NCI-H524 (cell line): Measurements from ENCODE around the gene LMBR1L.

ENCODE experiments used
- DNase-seq, 2 experiments: peaks; one replicate each; lab custom pipeline; 2025; lab: John Stamatoyannopoulos, UW

LMBR1L gene

DNA sequence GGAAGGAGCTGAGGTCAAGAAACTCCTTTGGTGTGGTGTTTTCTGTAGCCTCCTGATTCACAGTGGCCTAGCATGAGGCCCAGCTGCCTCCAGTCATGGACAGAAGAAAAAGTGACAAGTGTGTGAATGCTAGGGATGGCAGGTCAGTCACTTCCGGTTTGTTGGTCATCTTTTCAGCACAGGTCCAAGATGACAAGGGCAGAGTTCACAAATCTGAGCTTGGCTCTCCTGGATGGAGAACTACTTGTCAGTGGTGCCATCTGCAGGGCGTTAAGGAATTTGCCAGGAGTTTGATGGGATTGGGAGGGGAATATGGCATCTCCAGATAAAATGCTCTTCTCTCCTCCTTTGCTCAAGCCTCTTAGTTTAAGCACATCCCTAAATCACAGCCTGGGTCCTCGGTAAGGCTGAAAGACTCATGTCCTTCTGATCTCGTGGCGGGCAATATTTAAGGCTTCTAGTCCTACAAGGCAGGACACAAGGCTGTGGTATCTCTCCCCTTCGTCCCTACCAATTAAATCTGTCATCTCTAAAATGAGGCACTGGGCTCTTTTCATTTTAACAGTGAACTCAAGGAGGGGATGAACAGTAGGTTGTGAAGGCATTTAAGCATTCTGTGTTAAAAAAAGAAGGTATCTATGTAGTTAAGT, 10.5 kb upstream of the LMBR1L start:
- DNase-seq, result peak in 1 of 2 experiments; percentile 49

DNA sequence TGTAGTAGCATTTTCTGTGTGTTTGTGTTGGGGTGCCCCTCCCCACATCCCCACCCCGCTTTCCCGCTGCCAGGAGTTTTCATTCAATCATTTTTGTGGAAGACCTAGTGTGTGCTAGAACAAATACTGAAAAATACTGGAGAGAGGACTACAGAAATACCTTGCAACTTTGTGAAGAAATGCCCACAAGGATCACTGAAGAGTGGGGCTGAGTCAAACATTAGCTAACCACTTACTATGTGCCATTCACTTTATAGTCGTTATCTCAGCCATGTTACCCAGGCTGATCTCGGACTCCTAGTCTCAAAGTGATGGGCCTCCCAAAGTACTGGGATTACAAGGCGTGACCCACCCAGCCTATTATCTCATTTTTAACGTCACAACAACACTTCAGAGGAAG, 559 bp upstream of the LMBR1L start:
- no peak for DNase-seq

DNA sequence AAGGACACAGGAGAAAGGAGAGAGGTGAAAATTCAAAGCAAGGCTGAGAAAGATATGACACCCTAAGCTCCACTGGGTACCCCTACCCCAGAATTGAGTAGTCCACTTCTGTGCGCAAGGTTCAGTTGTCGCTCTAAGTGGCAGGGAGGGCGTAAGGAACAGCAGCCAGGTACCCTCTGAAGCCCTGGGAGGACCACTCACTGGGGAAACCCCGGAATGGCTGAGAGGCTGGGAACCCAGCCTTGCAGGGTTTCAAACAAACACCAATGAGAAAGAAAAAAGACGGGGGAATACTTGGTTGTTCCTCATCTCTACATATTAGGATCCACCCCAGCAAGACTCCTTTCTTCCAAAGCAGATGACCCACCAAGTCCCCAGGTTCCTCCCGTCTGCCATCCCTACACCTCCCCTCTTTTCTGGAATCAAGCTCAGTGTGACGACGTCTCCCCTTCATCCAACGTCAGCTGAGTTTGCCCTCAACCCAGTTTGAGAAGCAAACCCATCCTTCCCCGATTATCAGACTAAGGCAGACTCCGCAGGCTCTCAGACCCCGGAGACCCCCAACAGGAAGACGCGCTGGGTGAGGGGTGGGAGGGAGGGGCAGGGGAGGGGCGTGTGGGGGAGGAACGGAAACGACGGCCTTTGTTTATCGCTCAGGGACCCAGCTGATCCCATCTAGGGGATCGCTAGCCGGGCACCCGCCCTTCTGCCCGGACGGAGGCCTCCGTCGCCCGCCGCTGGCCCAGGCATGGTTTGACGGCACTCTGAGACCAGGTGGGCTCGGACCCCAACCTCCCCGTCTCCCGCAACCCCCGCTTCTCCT, 795 bp downstream of the LMBR1L start:
- DNase-seq, result peak in 1 of 2 experiments; percentile 20

DNA sequence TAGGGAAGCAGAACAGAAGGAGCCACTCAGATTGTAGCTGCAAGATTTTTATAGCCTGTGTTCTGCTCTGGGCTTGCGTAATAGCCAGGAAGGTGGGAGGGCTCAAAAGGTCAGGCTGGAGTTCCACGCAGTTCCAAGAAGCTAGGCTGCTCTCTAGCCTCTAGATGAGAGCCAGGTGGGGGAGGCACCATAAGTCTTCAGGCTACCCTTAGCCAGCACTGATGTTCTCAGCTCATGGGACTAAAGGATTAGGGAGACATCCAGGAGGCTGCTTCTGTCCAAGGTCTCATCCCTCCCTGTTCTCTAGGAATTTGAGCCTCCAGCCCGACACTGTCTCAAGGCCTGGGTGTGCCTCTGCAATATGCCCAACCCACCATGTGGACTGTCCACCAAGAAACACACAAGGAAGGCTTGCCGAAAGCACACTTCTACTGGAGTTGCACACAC, 1.7 kb downstream of the LMBR1L start:
- no peak for DNase-seq

DNA sequence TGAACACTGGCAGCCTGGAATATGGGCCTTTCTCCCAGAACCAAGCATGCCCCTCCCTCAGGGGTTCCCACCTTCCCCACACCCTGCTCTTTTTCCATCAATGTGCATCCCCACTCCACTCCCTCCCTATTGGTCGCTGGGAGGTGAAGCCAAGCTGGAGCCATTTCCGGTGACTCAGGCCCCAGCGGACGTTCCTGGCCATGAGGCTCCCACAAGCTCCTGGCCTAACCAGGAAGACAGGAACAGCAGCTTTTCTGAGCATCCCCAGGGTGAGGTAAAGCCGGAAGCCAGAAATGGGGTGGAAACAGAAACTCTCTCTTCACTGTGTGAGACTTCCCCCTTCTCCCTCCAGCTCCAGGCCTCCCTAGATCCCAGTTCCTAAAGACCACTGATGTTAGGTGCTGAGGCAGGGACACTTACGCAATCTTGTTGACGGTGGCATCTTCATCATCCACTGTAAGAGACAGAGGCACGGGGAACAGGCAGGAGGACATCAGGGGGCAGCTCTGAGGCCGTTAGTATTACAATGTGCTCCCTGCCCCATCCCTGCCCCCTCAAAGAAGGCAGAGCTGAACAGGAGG, 5.1 kb downstream of the LMBR1L start:
- no peak for DNase-seq

DNA sequence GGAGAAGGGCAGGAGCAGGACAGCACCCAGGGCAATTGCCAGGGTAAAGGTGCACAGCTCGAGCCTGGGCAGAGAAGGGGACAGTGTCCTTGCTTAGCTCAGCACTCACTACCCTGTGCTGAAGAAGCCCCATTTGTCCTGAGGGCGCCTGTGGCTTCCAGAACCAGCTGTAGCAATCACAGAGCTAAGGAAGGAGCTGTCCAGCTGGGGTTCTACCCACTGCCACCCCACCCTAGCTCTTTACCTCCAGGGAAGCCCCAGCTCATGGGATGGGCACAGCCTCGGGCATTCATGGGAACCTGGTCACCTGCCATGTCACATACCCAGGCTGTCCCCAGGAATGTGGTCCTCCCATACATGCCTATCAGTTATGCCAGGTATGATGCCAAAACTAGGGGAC, 5.8 kb downstream of the LMBR1L start:
- DNase-seq, result no peak

DNA sequence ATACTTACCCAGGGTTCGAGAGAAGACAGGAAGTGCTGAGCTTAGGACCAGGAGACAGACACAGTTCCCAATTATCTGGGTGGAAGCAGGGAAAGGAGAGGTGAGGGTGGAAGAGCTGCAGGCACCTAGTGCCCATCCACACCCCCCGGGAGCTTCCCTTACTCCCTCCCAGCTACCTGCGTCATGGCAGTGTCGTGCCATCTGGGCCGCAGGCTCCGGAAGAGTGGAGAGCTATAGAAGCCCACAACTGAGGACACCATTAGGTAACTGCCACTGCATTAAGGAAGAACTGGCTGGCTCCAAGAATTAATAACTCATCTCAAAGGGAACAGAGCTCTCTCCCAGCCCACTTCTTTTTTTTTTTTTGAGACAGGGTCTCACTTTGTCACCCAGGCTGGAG, 10.3 kb downstream of the LMBR1L start:
- no peak for DNase-seq

DNA sequence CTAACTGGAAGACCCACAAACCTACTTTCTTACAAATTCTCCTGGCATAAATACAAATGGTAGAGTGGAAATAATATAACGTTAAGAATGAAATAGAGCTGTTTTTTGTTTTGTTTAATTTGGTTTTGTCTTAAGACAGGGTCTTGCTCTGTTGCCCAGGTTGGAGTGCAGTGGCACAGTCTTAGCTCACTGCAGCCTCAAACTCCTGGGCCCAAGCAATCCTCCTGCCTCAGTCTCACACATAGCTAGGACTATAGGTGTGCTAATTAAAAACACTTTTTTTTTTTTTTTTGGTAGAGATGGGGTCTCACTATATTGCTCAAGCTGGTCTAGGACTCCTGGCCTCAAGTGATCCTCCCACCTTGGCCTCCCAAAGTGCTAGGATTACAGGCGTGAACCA, 11.9 kb downstream of the LMBR1L start:
- no peak for DNase-seq

DNA sequence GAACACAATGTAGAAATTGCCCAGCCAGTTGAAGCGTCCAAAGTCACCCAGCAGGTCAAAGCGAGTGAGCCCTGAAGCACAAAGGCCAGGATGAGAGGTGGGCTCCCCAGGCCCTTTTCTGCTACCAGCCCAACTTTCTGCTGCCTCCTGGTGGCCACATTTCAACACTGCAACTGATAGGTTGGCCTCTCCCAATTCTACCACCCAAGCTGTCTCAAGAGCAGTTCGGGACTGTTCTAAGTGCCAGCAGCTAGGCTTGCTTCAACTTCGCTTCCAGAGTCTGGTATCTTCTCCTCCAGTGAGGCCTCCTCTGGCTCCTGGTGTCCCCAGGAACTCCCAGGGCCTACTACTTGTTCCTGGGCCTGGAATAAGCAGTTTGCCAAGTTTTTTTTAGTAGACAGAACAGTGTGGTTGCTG, 12.6 kb downstream of the LMBR1L start:
- DNase-seq, result peak; percentile 9 to 22

DNA sequence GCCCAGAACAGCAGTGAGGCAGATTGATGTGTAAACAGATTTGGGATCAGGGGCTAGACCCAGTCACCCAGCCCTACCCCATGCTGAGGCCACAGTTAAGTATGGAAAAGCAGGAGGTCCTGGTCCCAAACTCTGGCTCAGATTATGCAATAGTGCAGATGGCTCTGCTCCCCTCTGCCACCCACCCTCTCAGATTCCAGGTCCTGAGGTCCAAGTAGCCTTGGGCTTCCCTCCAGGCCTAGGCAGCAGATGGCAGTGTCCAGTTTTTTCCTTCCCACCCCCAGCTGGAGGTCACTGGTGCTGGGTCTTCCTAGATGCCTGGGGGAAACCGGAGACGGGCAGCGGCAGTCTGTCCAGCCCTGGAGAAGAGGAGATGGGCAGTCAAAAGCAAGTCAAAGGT, 13.3 kb downstream of the LMBR1L start:
- no peak for DNase-seq

DNA sequence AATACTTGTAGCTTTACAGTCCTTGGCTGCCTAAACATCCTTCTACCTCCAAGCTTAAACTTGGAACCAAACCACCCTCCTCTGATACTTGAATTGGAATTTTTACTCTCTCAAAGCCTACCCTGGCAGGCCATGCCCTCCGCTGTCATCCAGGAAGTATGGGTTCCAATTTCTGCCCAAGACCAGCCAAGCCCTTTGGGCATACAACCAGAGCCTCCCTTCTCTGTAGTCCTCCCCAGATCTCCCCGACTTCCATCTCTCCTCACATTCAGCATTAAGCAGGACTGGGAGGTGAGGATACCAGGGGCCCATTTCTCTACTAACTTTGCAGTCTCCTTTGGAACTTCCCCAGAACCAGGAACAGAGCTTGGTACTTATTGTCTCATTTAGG, 15.7 kb downstream of the LMBR1L start:
- no peak for DNase-seq

DNA sequence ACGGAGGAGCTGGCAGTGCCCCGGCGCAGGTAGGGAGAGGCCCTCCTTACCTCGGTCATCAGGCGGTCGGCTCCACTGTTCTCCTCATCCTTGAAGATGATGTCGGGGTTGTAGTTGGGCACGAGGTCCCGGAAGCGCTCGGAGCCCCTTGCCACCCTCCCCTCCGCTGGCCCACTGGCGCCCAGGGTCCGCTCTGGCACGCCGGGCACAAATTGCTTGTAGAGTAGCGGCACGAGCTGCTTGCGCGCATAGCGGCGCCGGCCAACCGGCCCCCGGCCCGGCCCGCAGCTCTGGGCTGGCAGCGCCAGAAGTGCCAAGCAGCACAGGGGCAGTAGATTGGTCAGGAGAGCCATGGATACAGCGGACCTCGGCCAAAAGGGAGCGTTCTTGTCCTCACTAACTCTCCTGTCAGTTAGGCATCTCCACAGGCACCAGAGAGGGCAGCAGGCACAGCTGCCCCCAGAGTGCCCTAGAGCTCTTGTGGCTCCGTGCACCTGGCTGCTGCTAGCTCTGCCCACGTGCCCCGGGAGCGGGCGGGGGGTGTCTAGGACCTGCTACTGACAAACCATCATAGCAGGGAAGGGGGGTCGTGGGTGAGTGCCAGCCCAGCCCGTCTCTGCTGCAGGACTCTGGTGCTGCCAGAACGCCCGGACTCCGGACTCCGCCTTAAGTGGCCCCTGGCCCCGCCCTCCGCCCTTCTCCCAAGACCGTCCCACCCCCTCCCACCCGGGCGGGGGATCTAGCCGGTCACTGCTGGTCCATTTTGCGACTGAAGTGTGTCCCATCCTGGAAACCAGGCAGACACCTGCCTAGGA, 16.3 kb downstream of the LMBR1L start, which contains the start of gene DHH:
TSS of gene DHH (minus strand) at position 642 of the 815 bp plus-strand sequence. CDS start at position 353, 289 bp downstream.
- peak; percentile 20 to 54 for DNase-seq

DNA sequence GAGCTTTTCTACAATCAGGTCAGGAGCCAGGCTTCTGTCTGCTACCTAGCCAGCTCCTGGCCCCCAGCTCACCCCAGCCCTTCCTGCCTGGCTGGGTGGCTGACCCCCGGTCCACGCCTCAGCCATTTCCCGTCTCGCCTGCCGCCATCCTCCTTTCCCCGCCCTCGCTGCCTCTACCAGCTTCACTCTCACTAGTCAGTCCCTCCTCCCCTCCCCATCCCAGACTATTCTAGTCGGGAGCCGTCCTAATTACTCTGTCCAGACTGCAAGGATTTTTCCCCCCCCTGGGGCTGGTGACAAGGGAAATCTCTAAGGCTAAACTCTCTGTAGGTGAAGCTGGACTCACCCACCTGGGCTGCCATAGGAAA, 16.9 kb downstream of the LMBR1L start:
- DNase-seq, result peak in 1 of 2 experiments; percentile 20

DNA sequence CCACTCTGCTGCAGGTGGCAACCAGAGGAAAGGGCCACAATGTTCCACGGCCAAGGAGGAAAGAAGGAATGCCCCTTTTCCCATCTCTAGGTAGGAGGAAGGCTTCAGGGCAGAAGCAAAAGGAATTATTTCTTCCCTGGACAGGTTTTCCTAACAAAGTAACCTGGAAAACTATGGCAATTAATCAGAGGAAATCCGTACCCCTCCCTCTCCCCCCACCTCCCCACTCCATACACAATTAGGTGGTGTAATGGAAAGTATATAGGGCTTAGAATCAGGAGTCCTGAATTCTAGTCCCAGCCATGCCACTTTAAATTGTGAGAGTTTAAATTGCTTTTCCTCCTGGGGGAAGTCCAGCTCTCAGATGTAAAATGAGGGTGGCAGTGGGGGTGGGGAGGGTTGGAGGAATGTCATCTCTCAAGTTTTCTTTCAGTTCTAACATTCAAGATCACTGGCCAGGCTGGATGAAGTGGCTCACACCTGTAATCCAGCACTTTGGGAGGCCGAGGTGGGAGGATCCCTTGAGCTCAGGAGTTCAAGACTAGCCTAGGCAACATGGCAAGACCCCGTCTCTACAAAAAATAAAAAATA, 17.7 kb downstream of the LMBR1L start:
- DNase-seq, result no peak

DNA sequence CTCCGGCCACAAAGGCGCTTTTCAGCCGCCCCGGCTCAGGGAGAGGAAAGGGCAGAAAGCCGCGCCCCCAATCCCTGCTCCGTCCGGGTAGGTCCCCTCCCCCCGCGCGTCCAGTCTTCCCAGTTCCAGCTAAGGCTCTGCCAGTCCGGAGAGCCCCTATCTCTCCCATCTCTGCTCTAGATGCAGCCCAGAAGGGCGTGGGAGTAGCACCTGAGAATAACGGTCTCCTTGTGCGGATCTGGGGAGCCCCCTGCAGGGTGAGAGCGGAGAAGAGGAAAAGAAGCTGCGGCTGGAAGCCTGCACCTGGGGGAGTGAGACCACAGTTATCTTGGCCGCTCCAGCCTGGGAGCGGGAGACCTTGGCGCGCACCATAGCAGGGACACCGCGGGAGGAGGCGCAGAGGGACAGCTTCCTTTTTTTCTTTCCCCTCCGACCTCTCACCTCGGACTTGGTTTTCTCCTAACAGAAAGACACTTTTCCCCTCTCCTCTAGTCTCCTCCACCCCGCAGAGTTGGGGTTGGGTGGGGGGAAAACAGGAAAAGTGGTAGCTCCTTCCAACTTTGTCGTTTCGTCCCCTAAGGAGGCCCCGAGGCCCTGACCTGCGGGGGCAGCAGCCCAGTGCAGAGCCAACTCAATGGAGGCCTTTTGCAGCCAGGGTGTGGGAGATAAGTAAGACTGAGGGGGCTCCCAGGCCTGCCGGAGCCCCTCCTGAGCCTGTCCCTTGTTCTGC, 18.4 kb downstream of the LMBR1L start:
- peak; percentile 42 to 74 for DNase-seq

DNA sequence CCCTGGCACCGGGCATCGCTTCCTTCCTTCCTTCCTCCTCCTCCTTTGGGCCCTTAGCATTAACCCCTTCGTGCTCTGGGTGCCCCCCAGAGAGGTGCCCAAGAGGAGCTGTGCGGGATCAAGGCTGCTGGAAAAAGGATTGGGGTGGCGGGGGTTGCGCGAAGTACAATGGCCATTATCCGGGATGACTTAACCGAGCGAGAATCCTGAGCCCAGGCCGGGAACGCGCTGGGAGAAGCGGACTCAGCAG, 18.9 kb downstream of the LMBR1L start:
- DNase-seq, result no peak

DNA sequence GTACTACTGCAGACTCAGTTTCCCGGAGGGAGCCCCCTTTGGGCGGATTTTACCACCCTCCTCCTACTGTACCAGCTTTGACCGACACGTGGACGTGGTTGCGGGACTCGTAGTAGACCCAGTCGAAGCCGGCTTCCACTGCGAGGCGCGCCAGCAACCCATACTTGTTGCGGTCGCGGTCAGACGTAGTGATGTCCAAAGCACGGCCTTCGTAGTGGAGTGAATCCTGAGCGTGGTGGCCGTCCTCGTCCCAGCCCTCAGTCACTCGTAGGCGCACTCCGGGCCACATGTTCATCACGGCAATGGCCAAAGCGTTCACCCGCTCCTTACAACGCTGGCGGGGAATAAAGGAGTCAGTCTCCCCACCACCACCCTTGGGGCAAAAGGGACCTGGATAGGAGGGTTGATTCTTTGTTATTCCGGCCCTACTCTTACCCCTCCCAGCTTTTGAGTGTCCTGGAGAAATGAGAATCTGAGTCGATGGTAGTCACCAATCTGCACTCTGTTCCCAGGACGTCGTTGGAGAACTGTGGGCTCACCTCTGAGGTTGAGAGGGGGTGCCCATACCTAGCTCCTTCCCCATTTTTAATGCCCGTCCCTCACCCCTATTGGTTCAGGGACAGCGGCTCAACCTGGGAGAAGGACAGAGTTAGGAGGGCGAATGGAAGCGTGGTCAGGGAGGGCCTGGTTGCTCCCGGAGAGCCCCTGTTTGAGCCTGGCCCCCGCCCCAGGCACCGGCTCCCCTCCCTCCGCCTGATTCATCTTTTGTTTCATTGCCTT, 19.4 kb downstream of the LMBR1L start:
- DNase-seq, result no peak

DNA sequence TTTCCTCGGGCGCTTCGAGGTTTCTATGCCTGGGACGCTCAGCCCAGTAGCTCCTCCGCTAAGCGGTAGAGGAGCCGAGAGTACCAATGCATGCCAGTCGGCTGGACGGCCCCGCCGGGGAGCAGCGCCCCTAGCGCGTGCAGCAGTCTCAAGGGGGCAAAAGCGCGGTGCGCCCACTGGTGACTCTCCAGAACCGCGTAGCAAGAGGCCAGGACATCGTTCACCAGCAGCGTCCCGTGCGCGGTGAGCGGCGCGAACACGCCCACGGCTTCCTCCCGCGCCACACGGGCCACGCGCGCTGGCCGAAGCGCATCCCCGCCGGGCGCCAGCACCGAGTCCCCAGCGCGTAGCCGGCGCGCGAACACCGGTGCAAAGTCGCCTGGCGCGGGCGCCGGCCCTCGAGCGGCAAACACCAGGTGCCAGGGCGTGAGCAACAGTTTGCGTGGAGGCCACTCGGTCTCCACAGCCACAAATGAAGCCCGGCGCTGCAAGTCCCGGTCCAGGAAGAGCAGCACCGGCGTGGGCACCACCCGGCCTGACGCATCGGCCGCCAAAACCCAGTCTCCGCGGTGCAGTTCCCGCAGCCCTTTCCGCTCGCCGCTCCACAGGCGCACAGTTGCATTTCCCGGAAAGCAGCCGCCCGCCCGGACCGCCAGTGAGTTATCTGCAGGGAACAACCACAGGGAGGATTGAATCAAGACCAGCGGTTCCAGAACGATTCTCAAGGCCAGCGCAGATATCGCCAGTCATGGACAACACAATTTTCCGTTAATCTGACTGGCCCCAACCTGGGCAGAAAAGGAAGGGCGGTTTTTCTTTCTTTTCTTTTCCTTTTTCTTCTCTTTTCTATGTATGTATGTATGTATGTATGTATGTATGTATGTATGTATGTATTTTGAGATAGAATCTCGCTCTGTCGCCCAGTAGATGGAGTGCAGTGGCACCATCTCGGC, 20.6 kb downstream of the LMBR1L start:
- peak; percentile 21 to 67 for DNase-seq

DNA sequence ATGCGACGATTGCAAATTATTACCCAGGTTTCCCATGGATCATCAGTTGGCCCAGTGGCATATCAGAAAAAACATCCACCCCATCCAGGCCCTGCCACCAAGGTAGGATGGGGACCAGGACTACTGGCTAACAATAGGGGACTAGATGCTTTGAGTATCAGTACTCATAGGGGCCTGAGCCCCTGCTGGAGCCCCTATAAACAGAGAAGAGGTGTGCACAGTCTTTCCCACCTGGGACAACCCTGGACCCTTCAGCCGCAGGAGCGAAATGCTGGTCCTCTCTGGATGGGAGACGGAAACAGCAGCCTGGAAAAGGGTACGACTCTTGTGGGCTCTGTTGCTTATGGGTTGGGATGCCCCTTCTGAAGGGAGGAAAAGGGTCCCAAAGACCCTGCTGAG, 21.7 kb downstream of the LMBR1L start:
- no peak for DNase-seq
